HCT116 (cell line): ENCODE data around the gene OVOL2. TPM values are rescaled to one million over a fixed set of nuclear protein-coding genes. Genes with fewer than 3 reads are reported as not detected.

Experiments used
- ATAC-seq: fragments of 200-7000 bp; cut with Tn5 transposase; 2 replicates; pipeline ENCODE4 v1.9.1; 2020; ENCODE audit warnings: mild to moderate bottlenecking, moderate library complexity
- BruUV-seq: library from RNA; stranded (reverse); fragments of 400-500 nt; replicated peaks from 2 replicates; lab custom pipeline; 2021; lab: Mats Ljungman, UMichigan
- CTCF ChIA-PET: fragments of 300-600 bp; sonication (Branson Sonifier 250); formaldehyde crosslinking; loops from one replicate; lab custom pipeline; 2021; ENCODE audit warnings: antibody characterized with exemption; lab: Charles Lee
- POLR2A ChIA-PET: fragments of 300-600, 350-600 bp; sonication (Branson Sonifier 250); formaldehyde crosslinking; loops from one replicate; lab custom pipeline; 2021; ENCODE audit warnings: antibody characterized with exemption; lab: Charles Lee
- RAD21 ChIA-PET, 2 experiments: fragments of 300-600 bp; sonication (Branson Sonifier 250); formaldehyde crosslinking; loops; one replicate each; lab custom pipeline; 2023; ENCODE audit warnings: low total read pairs in 2 of 2; ENCODE audit not compliant: uncharacterized antibody in 2 of 2, unreplicated experiment in 2 of 2, low non-redundant PET in 1 of 2; lab: Charles Lee
- DNase-seq: peaks from one replicate; pipeline ENCODE4 v3.0.0-alpha.2; 2010; ENCODE audit warnings: low read depth, low spot score
- H2AFZ ChIP-seq: fragments of 200-600 bp; shearing (Covaris generic), sonication (generic); 2 replicates; pipeline ENCODE4 v1.6.1; 2017; ENCODE audit warnings: low read depth, mixed run types, mixed read lengths, antibody characterized with exemption, low read length; ENCODE audit not compliant: poor library complexity, severe bottlenecking
- H3K27ac ChIP-seq: 2 replicates; pipeline ENCODE4 v1.5.1; 2012; ENCODE audit warnings: low read depth, low read length
- H3K27me3 ChIP-seq: fragments of 200-600 bp; sonication (generic); 2 replicates; pipeline ENCODE4 v1.6.1; 2016; ENCODE audit warnings: mixed run types, low read length, mixed read lengths; ENCODE audit not compliant: insufficient read depth
- H3K36me3 ChIP-seq, 2 experiments: fragments of 200-500 bp in 1 of 2; fragments of 200-600 bp in 1 of 2; sonication (Bioruptor generic) in 1 of 2; sonication (generic) in 1 of 2; 2 replicates each; pipeline versions ENCODE4 v1.5.1 to v1.6.1; 2014 to 2016; ENCODE audit warnings: low read length in 2 of 2, inconsistent platforms in 1 of 2, mixed read lengths in 1 of 2, mixed run types in 1 of 2; ENCODE audit not compliant: insufficient read depth in 2 of 2, control insufficient read depth in 1 of 2
- H3K4me1 ChIP-seq, 2 experiments: fragments of 200-600 bp in 1 of 2; sonication (generic) in 1 of 2; 2 replicates each; pipeline versions ENCODE4 v1.5.1 to v1.6.1; 2012 to 2017; ENCODE audit warnings: low read length in 2 of 2, inconsistent platforms in 1 of 2, mild to moderate bottlenecking in 1 of 2, mixed read lengths in 1 of 2, mixed run types in 1 of 2, moderate library complexity in 1 of 2; ENCODE audit not compliant: insufficient read depth in 2 of 2, control insufficient read depth in 1 of 2
- H3K4me2 ChIP-seq: fragments of 200-600 bp; sonication (generic); 2 replicates; pipeline ENCODE4 v1.6.1; 2017; ENCODE audit warnings: mixed run types, low read length, mixed read lengths
- H3K4me3 ChIP-seq, 2 experiments: fragments of 200-600 bp in 1 of 2; sonication (generic) in 1 of 2; replicated peaks in 1 of 2; 2 replicates each; pipeline ENCODE4 v1.5.1; 2011 to 2016; ENCODE audit warnings: low read length in 2 of 2, control low read depth in 1 of 2, low read depth in 1 of 2, mild to moderate bottlenecking in 1 of 2, mixed read lengths in 1 of 2, mixed run types in 1 of 2
- H3K79me2 ChIP-seq: fragments of 200-600 bp; sonication (generic); 2 replicates; pipeline ENCODE4 v1.6.1; 2017; ENCODE audit warnings: mild to moderate bottlenecking, mixed run types, low read length, moderate library complexity, mixed read lengths; ENCODE audit not compliant: insufficient read depth
- H3K9ac ChIP-seq: fragments of 200-600 bp; sonication (generic); 2 replicates; pipeline ENCODE4 v1.6.1; 2016; ENCODE audit warnings: low read length, mixed read lengths
- H3K9me2 ChIP-seq: fragments of 200-600 bp; sonication (generic), shearing (Covaris generic); 2 replicates; pipeline ENCODE4 v1.6.1; 2017; ENCODE audit warnings: mixed run types, mild to moderate bottlenecking, moderate library complexity; ENCODE audit not compliant: insufficient read depth
- H3K9me3 ChIP-seq, 2 experiments: fragments of 200-500 bp in 1 of 2; fragments of 200-600 bp in 1 of 2; sonication (Bioruptor generic) in 1 of 2; sonication (generic) in 1 of 2; 2 replicates each; pipeline ENCODE4 v1.6.1; 2014 to 2017; ENCODE audit warnings: low read length in 2 of 2, mixed read lengths in 2 of 2, inconsistent platforms in 1 of 2, low read depth in 1 of 2, mild to moderate bottlenecking in 1 of 2, mixed run types in 1 of 2, moderate library complexity in 1 of 2; ENCODE audit not compliant: control insufficient read depth in 1 of 2, insufficient read depth in 1 of 2
- H4K20me1 ChIP-seq: fragments of 200-600 bp; sonication (generic), shearing (Covaris generic); 2 replicates; pipeline ENCODE4 v1.6.1; 2017; ENCODE audit warnings: mixed run types, mild to moderate bottlenecking, moderate library complexity; ENCODE audit not compliant: insufficient read depth
- CBX3 ChIP-seq: IDR thresholded peaks from 2 replicates; pipeline ENCODE4 v1.6.1; 2012; ENCODE audit warnings: low read depth
- CEBPB ChIP-seq: IDR thresholded peaks from 2 replicates; pipeline ENCODE4 v1.6.1; 2012; ENCODE audit warnings: low read depth
- CTCF ChIP-seq, 3 experiments: fragments of 200-600 bp in 1 of 3; sonication (generic) in 1 of 3; IDR thresholded peaks in 2 of 3; conservative IDR thresholded peaks in 1 of 3; 2 replicates each; pipeline ENCODE4 v1.5.1; 2012 to 2017; ENCODE audit warnings: low read depth in 2 of 3, low read length in 2 of 3, antibody characterized with exemption in 1 of 3, borderline replicate concordance in 1 of 3, control low read depth in 1 of 3, mild to moderate bottlenecking in 1 of 3, mixed read lengths in 1 of 3, mixed run types in 1 of 3, moderate library complexity in 1 of 3; ENCODE audit not compliant: insufficient read depth in 1 of 3
- EGR1 ChIP-seq: IDR thresholded peaks from 2 replicates; pipeline ENCODE4 v1.6.1; 2012; ENCODE audit warnings: low read depth
- ELF1 ChIP-seq: IDR thresholded peaks from 2 replicates; pipeline ENCODE4 v1.6.1; 2012; ENCODE audit warnings: low read depth, borderline replicate concordance
- EZH2 ChIP-seq: fragments of 200-600 bp; sonication (generic); IDR thresholded peaks from 2 replicates; pipeline ENCODE4 v1.6.1; 2017; ENCODE audit warnings: antibody characterized with exemption, mixed run types
- EZH2phosphoT487 ChIP-seq: fragments of 200-600 bp; IDR thresholded peaks from 2 replicates; pipeline ENCODE4 v1.6.1; 2018; ENCODE audit warnings: antibody characterized with exemption, borderline replicate concordance
- JUND ChIP-seq: IDR thresholded peaks from 2 replicates; pipeline ENCODE4 v1.6.1; 2012
- POLR2AphosphoS5 ChIP-seq: IDR thresholded peaks from 2 replicates; pipeline ENCODE4 v1.6.1; 2011; ENCODE audit warnings: mild to moderate bottlenecking, low read depth, low read length, moderate library complexity
- RAD21 ChIP-seq: IDR thresholded peaks from 2 replicates; pipeline ENCODE4 v1.6.1; 2012; ENCODE audit warnings: low read depth, mild to moderate bottlenecking
- REST ChIP-seq: IDR thresholded peaks from 2 replicates; pipeline ENCODE4 v1.6.1; 2012; ENCODE audit warnings: low read depth
- SIN3A ChIP-seq: IDR thresholded peaks from 2 replicates; pipeline ENCODE4 v1.6.1; 2012; ENCODE audit warnings: low read depth
- SP1 ChIP-seq: IDR thresholded peaks from 2 replicates; pipeline ENCODE4 v1.6.1; 2012; ENCODE audit warnings: low read depth
- SRF ChIP-seq: IDR thresholded peaks from 2 replicates; pipeline ENCODE4 v1.6.1; 2012; ENCODE audit warnings: low read depth
- YY1 ChIP-seq: IDR thresholded peaks from 2 replicates; pipeline ENCODE4 v1.6.1; 2011; ENCODE audit warnings: low read length, low read depth, moderate library complexity, mild to moderate bottlenecking; ENCODE audit not compliant: insufficient replicate concordance; ENCODE audit errors: extremely low read depth
- ZBTB33 ChIP-seq: IDR thresholded peaks from 2 replicates; pipeline ENCODE4 v1.6.1; 2011; ENCODE audit warnings: mild to moderate bottlenecking, low read length, moderate library complexity; ENCODE audit not compliant: insufficient replicate concordance; ENCODE audit errors: extremely low read depth
- ZFX ChIP-seq: fragments of 450-650 bp; IDR thresholded peaks from 2 replicates; pipeline ENCODE4 v1.6.1; 2017
- ZNF274 ChIP-seq: fragments of 200-500 bp; sonication (Bioruptor generic); IDR thresholded peaks from 2 replicates; pipeline ENCODE4 v1.6.1; 2014; ENCODE audit warnings: mild to moderate bottlenecking, low read depth, low read length, inconsistent platforms
- intact Hi-C: fragments of 100-400 bp; cut with micrococcal nuclease; formaldehyde crosslinking; loops from 2 replicates; pipeline ENCODE4 v1.10.0; 2022
- total RNA-seq: library from RNA; stranded (reverse); gene quantifications from one replicate; pipeline ENCODE4 v1.2.1, GENCODE V29; 2021; ENCODE audit not compliant: unreplicated experiment
- TF ChIP-seq, protein P1 (sequence below): IDR thresholded peaks from 2 replicates; pipeline ENCODE4 v1.6.1; 2012

OVOL2 gene
- total RNA-seq, 1 experiment from 2014 or later = 0.86 TPM

GRCh38 chr20:17985388-17986018 is 72.2 kb downstream of the OVOL2 start (continued):
- TF ChIP-seq ZBTB33 (no peak), SIN3A (no peak), SP1 (no peak)

DNA sequence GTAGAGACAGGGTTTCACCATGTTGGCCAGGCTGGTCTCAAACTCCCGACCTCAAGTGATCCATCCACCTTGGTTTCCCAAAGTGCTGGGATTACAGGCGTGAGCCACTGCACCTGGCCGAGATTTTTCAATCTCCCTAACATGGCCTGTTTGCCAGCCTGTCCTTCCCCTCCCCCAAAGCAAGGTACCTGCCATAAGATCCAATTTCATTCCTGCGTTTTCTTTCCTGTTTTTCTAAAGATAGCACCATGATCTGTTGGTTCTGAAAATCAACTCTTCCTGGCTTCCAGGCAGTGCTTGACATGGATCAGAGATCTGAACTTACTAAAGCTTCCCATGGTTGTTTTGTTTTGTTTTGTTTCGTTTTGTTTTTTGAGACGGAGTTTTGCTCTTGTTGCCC is 81.4 kb downstream of the OVOL2 start:
- H3K4me2 ChIP-seq = no peak overlapping the region
- H4K20me1 ChIP-seq = no peaks in the 10 kb centered on the region
- H3K27me3 ChIP-seq = no peaks in the 10 kb centered on the region
- H3K4me1 ChIP-seq = 0 out of 4 replicates have a peak, but pooled peaks cover 0 to 3% of the 10 kb centered on the region in 2 experiments
- no peak overlapping the region for H3K27ac ChIP-seq
- intact Hi-C loops = no loop called here
- H3K9me3 ChIP-seq = no peaks in the 10 kb centered on the region
- RAD21 ChIA-PET = no interaction called here
- CTCF ChIA-PET = no interaction called here
- no peaks in the 10 kb centered on the region for H3K9me2 ChIP-seq
- peaks cover 77% of the 10 kb centered on the region for H3K79me2 ChIP-seq
- H3K36me3 ChIP-seq = peaks cover 14 to 31% of the 10 kb centered on the region in 2 experiments
- H3K4me3 ChIP-seq = no peak overlapping the region
- H3K9ac ChIP-seq = no peak overlapping the region
- TF ChIP-seq EGR1 (no peak), SIN3A (no peak), EZH2phosphoT487 (no peak), SRF (no peak), YY1 (no peak), JUND (no peak), ELF1 (no peak), POLR2AphosphoS5 (no peak), SP1 (no peak), RAD21 (no peak), ZNF274 (no peak), CBX3 (no peak), REST (no peak), CTCF (IDR thresholded peaks at IDR 0.05 in 2 of 3, conservative IDR thresholded peaks at IDR 0.05 in 1 of 3; ENCODE audit: borderline replicate concordance in 1 of 3, insufficient read depth in 1 of 3, low read depth in 2 of 3, low read length in 2 of 3) (no peak), EZH2 (no peak), ZFX (no peak), CEBPB (no peak)
- TF ChIP-seq, protein P1, sequence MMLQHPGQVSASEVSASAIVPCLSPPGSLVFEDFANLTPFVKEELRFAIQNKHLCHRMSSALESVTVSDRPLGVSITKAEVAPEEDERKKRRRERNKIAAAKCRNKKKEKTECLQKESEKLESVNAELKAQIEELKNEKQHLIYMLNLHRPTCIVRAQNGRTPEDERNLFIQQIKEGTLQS = no peak
- POLR2A ChIA-PET = no interaction called here
- no peak overlapping the region for H2AFZ ChIP-seq
- no TSS peak for BruUV-seq
- ATAC-seq (no peak), DNase-seq (no peak)
